Measurements from ENCODE around the gene FGF4.

FGF4 gene

DNA sequence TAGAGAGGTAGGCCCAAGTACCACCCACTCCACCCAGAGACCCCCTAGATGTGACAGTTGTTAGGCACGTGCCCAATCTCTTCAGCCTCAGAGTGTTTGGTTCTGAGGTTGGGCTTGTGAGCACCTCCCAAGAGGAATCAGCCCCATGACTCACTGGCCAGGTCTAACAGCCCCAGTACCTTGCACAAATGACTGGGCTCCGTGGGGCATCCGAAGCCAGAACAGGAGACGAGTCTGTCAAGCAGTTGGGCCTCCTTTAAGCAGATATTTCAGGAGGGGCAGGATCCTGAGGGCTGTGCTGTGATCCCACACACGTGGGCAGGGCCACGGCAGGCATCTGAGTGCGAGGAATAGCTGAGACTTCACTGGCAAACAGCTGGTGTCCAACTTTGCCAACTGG lies 42.2 kb downstream of the FGF4 start:
- H2AFZ ChIP-seq (ENCODE audit: low read depth, low read length, severe bottlenecking), result no peak overlapping the region
- no peak for TF ChIP-seq EZH2phosphoT487 (conservative IDR thresholded peaks at IDR 0.05; ENCODE audit: low read length)
- TF ChIP-seq, protein P1, sequence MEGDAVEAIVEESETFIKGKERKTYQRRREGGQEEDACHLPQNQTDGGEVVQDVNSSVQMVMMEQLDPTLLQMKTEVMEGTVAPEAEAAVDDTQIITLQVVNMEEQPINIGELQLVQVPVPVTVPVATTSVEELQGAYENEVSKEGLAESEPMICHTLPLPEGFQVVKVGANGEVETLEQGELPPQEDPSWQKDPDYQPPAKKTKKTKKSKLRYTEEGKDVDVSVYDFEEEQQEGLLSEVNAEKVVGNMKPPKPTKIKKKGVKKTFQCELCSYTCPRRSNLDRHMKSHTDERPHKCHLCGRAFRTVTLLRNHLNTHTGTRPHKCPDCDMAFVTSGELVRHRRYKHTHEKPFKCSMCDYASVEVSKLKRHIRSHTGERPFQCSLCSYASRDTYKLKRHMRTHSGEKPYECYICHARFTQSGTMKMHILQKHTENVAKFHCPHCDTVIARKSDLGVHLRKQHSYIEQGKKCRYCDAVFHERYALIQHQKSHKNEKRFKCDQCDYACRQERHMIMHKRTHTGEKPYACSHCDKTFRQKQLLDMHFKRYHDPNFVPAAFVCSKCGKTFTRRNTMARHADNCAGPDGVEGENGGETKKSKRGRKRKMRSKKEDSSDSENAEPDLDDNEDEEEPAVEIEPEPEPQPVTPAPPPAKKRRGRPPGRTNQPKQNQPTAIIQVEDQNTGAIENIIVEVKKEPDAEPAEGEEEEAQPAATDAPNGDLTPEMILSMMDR (IDR thresholded peaks at IDR 0.05; ENCODE audit: insufficient read depth, low read length, poor library complexity, severe bottlenecking), result no peak
- no peak overlapping the region for H3K4me2 ChIP-seq (ENCODE audit: low read depth, low read length, poor library complexity, severe bottlenecking)
- H3K9ac ChIP-seq (ENCODE audit: low read length), result no peak overlapping the region
- H3K9me3 ChIP-seq (ENCODE audit: insufficient read depth, low read length), result no peaks in the 10 kb centered on the region
- no peaks in the 10 kb centered on the region for H3K36me3 ChIP-seq (ENCODE audit: low read length)
- no peak overlapping the region for H3K4me3 ChIP-seq (ENCODE audit: insufficient read depth, low read length, poor library complexity, severe bottlenecking)
- no peak overlapping the region for H3K27ac ChIP-seq (ENCODE audit: low read depth, low read length)
- H3F3A ChIP-seq (ENCODE audit: insufficient read depth), result no peaks in the 10 kb centered on the region
- H3K9me2 ChIP-seq (replicated peaks; ENCODE audit: insufficient read depth, low read length), result no peaks in the 10 kb centered on the region
- H4K20me1 ChIP-seq (ENCODE audit: low read depth, low read length), result no peaks in the 10 kb centered on the region
- H3K27me3 ChIP-seq (ENCODE audit: low read length), result no peaks in the 10 kb centered on the region
- H3K79me2 ChIP-seq (ENCODE audit: insufficient read depth, low read length), result no peaks in the 10 kb centered on the region

DNA sequence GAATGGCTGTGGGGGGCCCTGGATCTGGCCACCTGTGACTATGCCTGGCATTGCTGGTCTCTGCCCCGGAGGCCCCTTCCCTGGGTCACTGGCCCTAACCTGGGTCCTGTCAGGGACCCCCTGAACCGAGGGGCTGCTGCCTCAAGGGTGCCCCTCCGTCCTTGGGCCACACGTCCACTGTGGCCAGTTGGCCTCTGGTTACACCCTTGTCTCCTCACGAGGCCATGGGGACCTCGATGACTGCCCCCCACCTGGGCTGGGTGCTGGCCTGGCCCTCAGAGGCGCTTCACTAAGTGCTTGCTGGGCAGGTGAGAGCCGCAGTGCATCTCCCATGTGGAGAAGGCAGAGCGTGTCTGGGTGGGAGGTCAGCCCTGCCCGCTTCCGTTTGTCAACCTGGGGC lies 44.0 kb downstream of the FGF4 start:
- Histone ChIP-seq H3K9me2 (replicated peaks; ENCODE audit: insufficient read depth, low read length) (no peaks in the 10 kb centered on the region), H3K79me2 (ENCODE audit: insufficient read depth, low read length) (no peaks in the 10 kb centered on the region), H3K27ac (ENCODE audit: low read depth, low read length) (no peak overlapping the region), H3F3A (ENCODE audit: insufficient read depth) (no peaks in the 10 kb centered on the region), H3K4me3 (ENCODE audit: insufficient read depth, low read length, poor library complexity, severe bottlenecking) (no peak overlapping the region), H2AFZ (ENCODE audit: low read depth, low read length, severe bottlenecking) (no peak overlapping the region), H4K20me1 (ENCODE audit: low read depth, low read length) (no peaks in the 10 kb centered on the region), H3K27me3 (ENCODE audit: low read length) (no peaks in the 10 kb centered on the region), H3K9ac (ENCODE audit: low read length) (no peak overlapping the region), H3K36me3 (ENCODE audit: low read length) (no peaks in the 10 kb centered on the region), H3K9me3 (ENCODE audit: insufficient read depth, low read length) (no peaks in the 10 kb centered on the region), H3K4me2 (ENCODE audit: low read depth, low read length, poor library complexity, severe bottlenecking) (no peak overlapping the region)
- no peak for TF ChIP-seq EZH2phosphoT487 (conservative IDR thresholded peaks at IDR 0.05; ENCODE audit: low read length)
- TF ChIP-seq, protein P1 (IDR thresholded peaks at IDR 0.05; ENCODE audit: insufficient read depth, low read length, poor library complexity, severe bottlenecking), result no peak

DNA sequence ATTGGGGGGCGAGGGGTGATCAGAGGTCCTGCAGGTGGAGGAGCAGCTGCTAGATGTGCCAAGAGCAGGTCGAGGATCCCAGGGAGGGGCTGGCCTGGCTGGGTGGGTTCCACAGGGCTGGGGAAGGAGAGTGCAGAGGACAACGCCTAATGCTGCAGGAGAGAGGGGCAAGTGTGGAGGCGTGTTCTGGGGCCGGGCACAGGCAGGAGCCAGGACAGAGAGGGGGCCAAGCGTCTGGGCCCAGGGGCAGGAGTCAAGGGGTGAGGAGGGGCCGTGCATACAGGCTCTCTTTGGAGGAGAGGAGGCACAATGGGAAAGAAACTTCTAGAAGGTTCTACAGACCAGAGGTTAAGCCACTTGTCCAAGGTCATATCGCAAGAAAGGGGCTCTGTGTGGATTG lies 44.6 kb downstream of the FGF4 start:
- Histone ChIP-seq H2AFZ (ENCODE audit: low read depth, low read length, severe bottlenecking) (no peak overlapping the region), H3K27me3 (ENCODE audit: low read length) (no peaks in the 10 kb centered on the region), H3K79me2 (ENCODE audit: insufficient read depth, low read length) (no peaks in the 10 kb centered on the region), H3K27ac (ENCODE audit: low read depth, low read length) (no peak overlapping the region), H3K4me2 (ENCODE audit: low read depth, low read length, poor library complexity, severe bottlenecking) (no peak overlapping the region), H4K20me1 (ENCODE audit: low read depth, low read length) (no peaks in the 10 kb centered on the region), H3K4me3 (ENCODE audit: insufficient read depth, low read length, poor library complexity, severe bottlenecking) (no peak overlapping the region), H3K9me2 (replicated peaks; ENCODE audit: insufficient read depth, low read length) (no peaks in the 10 kb centered on the region), H3F3A (ENCODE audit: insufficient read depth) (no peaks in the 10 kb centered on the region), H3K9ac (ENCODE audit: low read length) (no peak overlapping the region), H3K36me3 (ENCODE audit: low read length) (no peaks in the 10 kb centered on the region), H3K9me3 (ENCODE audit: insufficient read depth, low read length) (no peaks in the 10 kb centered on the region)
- TF ChIP-seq, protein P1 (IDR thresholded peaks at IDR 0.05; ENCODE audit: insufficient read depth, low read length, poor library complexity, severe bottlenecking), result no peak

DNA sequence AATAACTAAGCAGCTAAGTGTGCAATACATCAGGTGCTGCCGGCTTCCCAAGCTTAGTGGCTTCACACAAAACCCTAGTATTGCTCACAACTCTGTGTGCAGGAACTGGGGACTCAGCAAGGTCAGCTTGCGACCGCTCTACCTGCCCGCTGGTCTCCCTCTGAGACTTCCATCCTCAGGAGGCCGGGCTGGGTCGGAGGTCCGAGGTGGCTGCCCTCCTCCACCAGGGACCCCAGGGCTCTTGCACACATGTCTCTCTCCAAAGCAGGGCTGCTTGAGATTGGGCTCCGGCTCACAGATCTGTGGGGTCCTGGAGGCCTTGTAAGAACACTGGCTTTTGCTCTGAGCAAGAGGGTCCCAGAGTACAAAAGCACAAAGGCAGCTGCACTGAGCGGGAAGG lies 45.9 kb downstream of the FGF4 start:
- Histone ChIP-seq H3K36me3 (ENCODE audit: low read length) (no peaks in the 10 kb centered on the region), H3K4me3 (ENCODE audit: insufficient read depth, low read length, poor library complexity, severe bottlenecking) (no peak overlapping the region), H3K27ac (ENCODE audit: low read depth, low read length) (no peak overlapping the region), H3K27me3 (ENCODE audit: low read length) (no peaks in the 10 kb centered on the region), H4K20me1 (ENCODE audit: low read depth, low read length) (no peaks in the 10 kb centered on the region), H3K9ac (ENCODE audit: low read length) (no peak overlapping the region), H3K9me3 (ENCODE audit: insufficient read depth, low read length) (no peaks in the 10 kb centered on the region), H3F3A (ENCODE audit: insufficient read depth) (no peaks in the 10 kb centered on the region), H3K79me2 (ENCODE audit: insufficient read depth, low read length) (no peaks in the 10 kb centered on the region), H3K4me2 (ENCODE audit: low read depth, low read length, poor library complexity, severe bottlenecking) (no peak overlapping the region), H2AFZ (ENCODE audit: low read depth, low read length, severe bottlenecking) (no peak overlapping the region), H3K9me2 (replicated peaks; ENCODE audit: insufficient read depth, low read length) (no peaks in the 10 kb centered on the region)
- TF ChIP-seq, protein P1 (IDR thresholded peaks at IDR 0.05; ENCODE audit: insufficient read depth, low read length, poor library complexity, severe bottlenecking), result no peak
- no peak for TF ChIP-seq EZH2phosphoT487 (conservative IDR thresholded peaks at IDR 0.05; ENCODE audit: low read length)

All from SU-DHL-6 (cell line).